GM19324 (cell line): ENCODE results near the gene DGCR8.
"Not testable (repeated sequence)": the region's sequence is repeated elsewhere in the genome, so short reads cannot be mapped to it uniquely, and the experiment has no call there.

ENCODE experiments used
- ATAC-seq: cut with Tn5 transposase; IDR thresholded peaks from one replicate; pipeline ENCODE4 v1.9.1; 2021; ENCODE audit warnings: mild to moderate bottlenecking, moderate library complexity; ENCODE audit not compliant: unreplicated experiment, low FRiP score

Gene DGCR8

DNA sequence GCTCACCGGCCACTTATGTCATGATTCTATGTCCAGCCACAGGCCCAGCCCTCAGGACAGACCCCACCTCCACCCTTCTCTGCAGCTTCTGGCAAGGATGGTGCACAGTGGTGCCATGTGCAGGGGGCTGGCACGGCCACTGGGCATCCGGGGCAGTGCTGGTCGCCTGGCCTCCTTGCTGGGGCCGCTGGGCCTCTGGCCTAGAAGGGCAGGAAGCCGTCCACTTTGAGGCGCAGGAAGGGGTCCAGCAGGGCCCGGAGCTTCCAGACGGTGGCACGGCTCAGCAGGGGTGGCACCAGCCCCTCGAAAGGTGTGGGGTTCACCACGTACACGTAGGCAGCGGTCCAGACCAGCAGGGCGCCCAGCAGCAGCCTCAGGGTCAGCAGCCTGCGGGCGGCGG is 68.4 kb downstream of the DGCR8 start:
- ATAC-seq, result no peak

DNA sequence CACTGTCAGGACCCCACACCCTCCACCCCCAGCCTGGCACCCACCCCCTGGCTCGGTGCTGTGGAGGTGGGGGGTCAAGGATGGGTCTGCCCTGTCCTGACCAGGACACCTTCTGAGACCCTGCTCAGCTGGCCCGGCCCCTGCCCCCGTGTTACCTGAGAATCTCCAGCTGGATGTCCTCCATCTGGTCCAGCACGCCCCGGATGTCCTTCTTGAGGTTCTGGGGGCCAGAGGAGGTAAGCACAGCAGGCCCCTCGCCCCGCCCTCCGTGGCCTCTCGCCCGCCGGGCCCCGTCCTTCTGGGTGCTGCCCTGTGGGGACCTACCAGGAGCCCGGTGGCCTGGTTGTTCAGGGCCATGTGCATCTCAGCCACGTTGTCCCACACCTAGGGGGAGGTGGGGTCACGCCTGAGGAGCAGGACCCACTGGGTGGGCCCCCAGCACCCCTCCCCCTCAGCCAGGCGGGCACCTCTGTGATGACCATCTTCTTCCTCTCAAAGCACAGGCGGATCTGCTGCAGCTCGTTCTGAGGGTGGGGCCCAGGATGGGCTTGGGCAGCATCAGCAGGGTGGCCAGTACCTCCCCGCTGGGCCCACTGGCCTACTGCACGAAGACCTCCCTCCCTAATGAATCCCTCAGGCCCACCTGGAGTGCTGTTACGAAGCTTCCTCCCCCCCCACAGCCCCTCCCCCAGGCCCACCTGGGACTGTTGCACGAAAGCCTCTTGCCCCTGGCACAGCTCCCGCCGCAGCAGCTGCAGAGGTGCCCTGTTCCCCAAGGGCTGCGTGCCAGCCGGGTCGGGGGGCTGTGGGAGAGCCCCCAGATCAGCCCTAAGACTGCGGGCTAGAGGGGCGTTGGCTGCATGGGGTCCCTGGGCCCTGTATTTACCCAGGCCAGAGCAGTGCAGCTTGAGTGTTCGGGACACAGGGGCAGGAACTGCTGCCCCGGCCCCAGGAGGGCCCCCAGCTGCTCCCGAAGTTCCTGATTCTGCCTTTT is 69.5 kb downstream of the DGCR8 start:
- ATAC-seq, result no peak

DNA sequence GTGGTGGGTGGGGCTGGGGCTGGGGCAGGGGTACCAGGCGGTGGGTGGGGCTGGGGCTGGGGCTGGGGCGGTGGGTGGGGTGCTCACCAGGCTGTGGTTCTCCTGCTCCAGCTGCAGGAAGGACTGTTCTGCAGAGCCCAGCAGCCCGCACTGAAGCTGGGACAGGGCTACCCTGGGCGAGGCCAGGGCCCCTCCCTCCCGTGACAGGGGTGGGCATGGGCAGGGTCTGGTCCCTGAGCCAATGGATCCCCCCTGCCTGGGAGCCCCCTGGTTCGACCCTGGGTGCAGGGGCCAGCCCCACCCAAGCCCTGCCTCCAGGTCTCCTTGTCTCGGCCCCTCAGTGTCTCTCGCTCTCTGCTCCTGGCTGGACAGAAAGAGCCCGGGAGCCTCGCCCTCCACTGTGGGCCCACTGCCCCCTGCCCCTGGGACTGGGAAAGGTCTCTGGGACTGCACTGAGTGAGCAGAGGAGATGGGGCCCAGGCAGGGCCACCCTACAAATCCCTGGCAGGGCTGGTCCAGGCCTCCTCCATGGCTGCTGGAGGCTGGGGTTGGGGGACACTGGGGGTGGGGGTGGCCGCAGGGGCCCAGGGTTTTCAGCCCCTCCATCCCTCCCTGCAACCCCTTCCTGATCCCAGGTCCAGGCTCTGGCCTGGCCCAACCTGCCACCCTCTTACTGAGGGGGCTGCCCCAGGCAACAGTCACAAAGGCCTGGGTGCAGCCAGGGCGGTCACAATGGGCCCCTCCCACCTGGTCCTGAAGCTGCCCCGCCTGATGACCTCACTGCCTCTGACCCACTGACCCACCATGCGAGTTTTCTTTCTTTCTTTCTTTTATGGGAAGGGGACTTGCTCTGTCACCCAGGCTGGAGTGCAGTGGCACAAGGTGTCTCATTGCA is 70.6 kb downstream of the DGCR8 start, which contains the start of gene CCDC188:
TSS of gene CCDC188 (minus strand) at position 675 of the 895 bp plus-strand sequence. CDS start at position 606, 69 bp downstream.
- no peak for ATAC-seq

DNA sequence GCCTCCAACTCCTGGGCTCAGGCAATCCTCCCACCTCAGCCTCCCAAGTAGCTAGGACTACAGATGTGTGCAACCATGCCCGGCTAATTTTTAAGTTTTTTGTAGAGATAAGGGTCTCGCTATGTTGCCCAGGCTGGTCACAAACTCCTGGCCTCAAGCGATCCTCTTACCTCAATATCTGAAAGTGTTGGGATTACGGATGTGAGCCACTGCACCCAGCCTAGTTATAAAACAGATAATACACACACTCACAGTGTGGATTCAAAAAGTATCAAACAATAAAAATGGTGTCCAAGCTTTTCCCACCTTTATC is 71.2 kb downstream of the DGCR8 start:
- no peak for ATAC-seq

DNA sequence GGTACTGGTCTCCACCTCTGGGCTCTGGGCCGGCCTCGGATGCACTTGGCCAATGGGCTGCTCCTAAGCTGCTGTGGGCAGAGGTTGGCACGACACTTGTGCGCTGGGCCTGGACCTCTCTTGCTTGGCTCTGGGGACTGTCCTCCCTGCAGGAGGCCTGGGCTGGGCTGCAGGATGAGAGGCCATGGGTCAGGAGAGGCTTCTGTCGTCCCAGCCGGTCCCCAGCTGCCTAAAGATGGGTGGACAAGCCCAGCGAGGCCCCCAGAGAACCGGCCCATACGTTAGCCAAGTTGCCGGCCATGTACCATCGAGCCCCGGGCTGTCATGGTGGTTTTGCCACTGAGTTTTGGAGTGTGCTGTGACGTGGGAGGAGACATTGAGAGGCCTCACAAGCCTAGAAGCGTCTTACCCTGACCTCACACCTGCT is 72.4 kb downstream of the DGCR8 start:
- no peak for ATAC-seq

DNA sequence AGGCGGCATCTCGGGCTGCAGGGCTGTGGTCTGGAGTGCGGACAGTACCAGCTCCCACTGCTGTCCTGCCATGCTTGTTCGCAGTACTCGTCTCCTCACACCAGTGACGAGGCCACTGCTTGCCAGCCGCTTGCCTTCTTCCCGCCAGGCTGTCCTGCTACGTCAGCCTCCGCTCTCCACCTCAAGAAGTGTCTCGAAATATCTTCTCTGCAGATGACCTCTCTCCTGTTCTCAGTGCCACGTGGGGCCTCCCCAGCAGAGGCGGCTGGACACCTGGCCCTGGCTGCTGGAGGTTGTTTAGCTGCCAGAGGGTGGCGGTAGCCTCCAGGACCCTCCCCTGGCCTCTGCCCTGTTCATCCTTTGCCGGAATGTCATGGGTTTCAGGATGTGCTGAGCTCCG is 73.9 kb downstream of the DGCR8 start:
- no peak for ATAC-seq

DNA sequence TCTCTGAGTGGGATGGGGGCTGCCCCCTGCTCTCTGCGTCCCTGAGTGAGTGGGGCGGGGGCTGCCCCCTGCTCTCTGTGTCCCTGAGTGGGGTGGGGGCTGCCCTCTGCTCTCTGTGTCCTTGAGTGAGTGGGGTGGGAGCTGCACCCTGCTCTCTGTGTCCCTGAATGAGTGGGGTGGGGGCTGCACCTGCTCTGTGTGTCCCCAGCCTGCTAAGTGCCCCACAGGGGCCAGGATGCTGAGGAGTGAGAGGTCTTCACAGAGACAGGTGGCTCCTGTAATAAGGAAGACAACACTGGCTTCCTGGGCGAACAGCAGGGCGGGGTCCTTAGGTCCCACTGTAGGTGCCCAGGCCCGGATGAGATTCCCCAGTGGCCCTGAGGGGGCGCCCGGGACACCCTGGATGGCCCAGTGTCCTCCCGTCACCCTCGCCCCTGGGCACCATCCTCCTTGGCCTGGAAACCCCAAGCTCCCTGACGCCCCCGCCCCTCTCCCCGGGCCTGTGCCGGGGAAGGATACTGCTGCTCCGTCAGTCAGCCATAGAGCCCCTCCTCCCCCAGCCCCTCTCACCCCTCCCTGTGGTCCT is 74.7 kb downstream of the DGCR8 start:
- ATAC-seq, result no peak

DNA sequence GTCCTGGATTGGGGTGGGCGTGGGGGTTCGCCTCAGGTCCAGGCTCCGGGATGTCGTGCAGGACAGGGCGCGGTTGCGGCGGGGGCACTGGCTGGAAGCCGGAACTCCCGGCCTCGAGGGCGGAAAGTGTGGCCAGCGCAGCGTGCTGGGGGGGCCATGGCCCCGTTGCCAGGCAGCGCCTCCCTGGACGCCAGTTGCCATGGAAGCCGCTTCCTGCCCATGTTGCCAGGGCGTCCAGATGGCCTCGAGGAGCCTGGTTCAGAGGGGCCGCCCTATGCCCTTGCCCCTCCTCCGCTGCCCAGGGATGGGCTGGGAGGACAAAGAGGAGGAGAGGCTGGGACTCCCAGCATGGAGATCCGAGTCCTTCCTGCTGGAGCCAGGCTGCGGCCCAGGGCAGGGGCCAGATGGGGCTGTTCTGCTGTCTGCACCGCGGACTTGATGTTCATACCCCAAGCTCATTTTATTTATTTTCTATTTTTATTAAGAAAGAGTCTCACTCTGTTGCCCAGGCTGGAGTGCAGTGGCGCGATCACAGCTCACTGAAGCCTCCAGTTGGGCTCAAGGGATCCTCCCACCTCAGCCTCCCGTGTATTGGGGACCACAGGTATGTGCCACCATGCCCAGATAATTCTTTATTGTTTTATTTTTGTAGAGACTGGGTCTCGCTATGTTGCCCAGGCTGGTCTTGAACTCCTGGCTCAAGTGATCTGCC is 75.4 kb downstream of the DGCR8 start:
- ATAC-seq, result no peak

DNA sequence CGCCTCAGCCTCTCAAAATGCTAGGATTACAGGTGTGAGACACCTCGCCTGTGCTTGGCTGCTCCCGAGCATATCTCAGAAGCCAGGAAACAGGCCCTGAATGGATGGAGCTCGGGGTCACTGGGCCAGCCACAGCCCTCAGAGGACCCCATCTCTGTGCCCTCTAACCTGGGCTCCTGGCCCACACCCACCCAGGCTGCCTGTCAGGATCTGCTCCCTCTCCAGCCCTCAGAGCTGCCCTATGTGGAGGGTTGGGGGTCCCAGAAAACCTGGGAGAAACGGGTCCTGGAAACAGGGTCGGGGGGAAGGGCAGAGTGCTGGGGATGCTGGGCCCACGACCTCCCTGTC is 76.0 kb downstream of the DGCR8 start:
- no peak for ATAC-seq

DNA sequence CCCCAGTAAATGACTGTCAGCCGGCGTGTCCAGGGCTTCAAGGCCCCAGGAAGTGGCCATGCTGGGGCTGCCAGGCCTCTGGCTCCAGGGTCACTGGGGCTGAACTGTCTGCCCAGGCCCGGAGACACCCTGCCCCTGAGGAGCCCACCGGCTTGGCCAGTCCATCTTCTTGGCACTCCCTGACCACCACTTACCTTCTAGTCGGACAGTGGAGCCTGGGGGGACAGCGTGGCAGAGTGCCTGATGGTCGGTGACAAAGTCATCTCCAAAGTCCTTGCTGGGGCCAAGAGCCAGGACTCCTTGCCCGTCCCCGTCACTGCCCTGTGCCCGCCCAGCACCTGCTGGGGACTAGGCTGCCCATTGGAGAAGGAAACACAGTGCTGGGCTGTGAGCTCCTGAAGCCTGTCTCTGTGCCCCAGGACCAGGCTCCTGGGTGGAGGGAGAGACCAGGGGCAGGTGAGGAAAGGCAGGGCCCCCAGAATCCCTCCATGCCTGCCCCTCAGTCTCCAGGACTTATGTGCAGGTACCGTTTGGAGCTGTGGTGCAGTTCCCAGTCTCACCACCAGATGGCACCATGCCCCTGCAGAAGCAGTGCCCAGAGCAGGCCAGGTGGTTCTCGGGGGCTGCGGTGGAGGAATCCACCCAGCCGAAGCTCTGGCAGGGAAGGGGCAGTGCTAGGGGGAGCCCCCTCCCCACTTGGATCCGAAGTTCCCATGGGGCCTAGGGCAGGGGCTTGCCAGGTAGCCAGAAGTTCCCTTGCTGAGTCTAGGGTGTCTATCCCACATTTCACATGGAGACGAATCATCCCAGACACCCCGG is 76.8 kb downstream of the DGCR8 start:
- ATAC-seq, result no peak

DNA sequence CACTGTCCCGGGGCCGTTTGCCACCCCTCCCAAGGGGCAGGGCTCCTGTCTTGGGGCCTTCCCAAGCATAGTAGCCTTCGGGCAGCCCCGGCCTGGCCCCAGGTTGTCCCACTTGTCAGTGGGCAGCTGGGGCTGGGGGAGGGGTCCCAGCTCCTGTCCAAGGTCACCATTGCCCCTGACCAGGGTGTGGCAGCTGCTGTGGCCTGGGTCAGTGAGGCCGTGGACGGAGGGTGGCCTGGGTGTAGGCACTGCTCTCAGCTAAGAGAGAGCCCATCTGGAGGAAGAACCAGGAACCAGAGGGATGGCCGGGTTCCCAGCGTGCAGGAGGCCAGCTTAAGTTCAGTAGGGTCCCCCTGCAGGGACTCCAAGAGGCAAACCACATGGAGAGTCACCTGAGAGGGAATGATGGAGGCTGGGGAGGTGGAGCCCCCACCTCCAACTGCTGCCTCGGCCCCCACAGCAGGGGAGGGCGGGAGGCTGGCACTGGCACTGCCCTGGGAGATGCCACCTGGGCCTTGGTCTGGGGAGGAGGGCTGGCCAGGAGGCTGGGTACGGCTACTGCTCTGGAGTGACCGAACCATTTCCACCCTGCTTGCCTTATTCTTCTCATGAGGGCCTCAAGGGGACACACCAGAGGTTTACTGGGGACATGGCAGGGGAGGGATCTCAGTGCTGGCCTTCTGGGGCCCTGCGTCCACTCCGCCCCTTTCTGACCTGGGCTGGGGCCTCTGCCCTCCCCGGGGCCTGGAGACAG is 77.6 kb downstream of the DGCR8 start:
- no peak for ATAC-seq

DNA sequence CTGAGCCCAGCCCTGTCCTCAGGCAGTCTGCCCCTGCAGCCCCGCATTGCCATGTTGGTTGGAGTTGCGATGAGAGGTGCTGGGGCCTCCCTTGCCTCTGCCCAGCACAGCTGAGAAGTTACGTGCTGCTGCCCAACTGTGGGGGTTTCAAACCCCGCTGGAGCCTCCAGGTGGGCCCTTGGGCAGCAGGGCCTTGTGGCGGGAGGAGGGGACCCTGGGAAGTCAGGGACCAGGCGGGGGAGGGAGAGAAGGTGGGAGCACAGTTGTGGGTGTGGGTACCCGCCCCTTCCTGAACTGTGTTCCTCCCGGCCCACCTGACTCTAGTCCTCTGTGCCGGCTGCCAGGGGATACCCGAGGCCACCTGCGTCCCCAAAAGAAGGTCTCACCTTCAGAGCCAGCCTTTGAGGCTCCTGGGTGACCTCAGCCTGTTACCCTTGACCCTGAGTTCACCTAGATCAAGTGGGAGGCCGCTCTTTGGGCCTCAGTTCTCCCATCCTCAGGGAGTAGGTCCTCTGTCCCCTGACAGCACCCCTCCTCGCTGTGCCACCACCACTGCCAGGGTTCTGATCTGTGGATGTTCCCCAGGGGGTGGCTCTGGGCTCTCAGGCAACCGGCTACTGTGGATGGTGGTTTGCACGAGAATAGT is 78.5 kb downstream of the DGCR8 start:
- no peak for ATAC-seq

DNA sequence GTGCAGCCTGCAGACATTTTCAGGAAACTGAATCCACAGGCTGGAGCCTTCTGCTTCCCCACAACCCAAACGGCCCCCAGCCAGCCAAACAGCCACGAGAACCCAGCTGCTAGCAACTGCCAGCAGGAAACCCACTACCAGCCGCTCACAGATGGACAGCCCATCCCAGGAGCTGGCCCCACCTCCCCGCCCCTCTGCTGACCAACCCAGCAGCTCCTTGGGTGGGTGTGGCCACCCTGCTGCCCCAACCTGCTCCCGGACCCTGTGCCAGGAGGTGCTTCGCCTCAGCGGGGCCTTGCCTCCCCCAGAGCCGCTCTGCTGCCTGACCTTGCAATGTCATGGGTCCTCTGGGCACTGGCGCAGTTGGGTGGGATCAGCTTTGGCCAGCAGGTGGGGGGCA is 79.0 kb downstream of the DGCR8 start:
- ATAC-seq, result no peak

DNA sequence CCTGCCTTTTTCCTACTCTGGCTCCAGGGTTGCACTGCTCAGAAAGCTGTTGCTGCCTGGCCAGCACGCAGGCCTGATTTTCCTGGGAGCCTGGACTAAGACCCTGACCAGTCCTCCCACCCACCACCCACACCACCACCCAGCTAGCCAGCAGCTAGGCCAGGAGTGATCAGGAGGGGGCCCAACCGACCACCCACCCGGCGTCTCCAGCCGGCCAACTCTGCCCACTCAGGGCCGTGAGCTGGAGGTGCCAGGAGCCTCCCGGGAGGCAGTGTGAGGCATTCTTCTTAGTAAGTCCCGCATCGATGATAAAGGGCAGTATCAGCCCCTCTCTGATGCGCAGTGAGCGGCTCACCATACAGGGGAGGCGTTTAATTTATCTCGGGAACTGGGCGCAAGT is 79.5 kb downstream of the DGCR8 start:
- ATAC-seq, result not testable (repeated sequence)

DNA sequence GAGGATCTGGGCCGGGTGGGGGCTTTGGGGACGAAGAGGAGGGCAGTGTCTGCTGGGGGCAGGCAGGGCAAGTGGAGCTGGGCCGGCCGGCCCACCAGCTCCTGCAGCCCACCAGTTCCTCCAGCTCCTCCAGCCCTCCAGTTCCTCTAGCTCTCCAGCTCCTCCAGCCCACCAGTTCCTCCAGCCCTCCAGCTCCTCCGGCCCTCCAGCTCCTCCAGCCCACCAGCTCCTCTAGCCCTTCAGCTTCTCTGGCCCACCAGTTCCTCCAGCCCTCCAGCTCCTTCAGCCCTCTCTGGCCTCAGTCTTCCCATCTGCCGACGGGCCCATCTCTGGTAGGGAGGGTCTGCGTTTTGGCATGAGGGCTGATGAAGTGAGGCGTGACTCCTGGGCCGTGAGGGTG is 80.0 kb downstream of the DGCR8 start:
- ATAC-seq, result no peak
